SH-SY5Y (cell line): ENCODE data around the gene SYNC.

ENCODE experiments used
- GATA2 ChIP-seq: IDR thresholded peaks from 2 replicates; pipeline ENCODE4 v1.6.1; 2011; ENCODE audit warnings: mild to moderate bottlenecking, low read depth, low read length
- GATA3 ChIP-seq: IDR thresholded peaks from 2 replicates; pipeline ENCODE4 v1.6.1; 2011; ENCODE audit warnings: low read depth, mild to moderate bottlenecking, low read length, moderate library complexity

SYNC gene

GRCh38 chr1:32714277-32714676, 11.7 kb upstream of the SYNC start:
- TF ChIP-seq GATA2 (no peak), GATA3 (no peak)

GRCh38 chr1:32713081-32713480, 10.5 kb upstream of the SYNC start:
- TF ChIP-seq GATA3 (no peak), GATA2 (no peak)

GRCh38 chr1:32709476-32709875, 6.9 kb upstream of the SYNC start:
- TF ChIP-seq GATA2 (no peak), GATA3 (no peak)

- TF ChIP-seq GATA3 (no peak), GATA2 (no peak)
These were observed 6.5 kb upstream of the SYNC start for GRCh38 chr1:32709075-32709474.

- TF ChIP-seq GATA3 (no peak), GATA2 (no peak)
These were observed 3.9 kb upstream of the SYNC start for GRCh38 chr1:32706491-32706890.

- no peak for TF ChIP-seq GATA2
- TF ChIP-seq GATA3, result no peak
These were observed 2.9 kb upstream of the SYNC start for GRCh38 chr1:32705516-32705915.

- TF ChIP-seq GATA2, result no peak
- TF ChIP-seq GATA3, result no peak
These were observed 1.1 kb upstream of the SYNC start for GRCh38 chr1:32703479-32704291.

GRCh38 chr1:32701951-32702598, 495 bp downstream of the SYNC start:
- TF ChIP-seq GATA3 (no peak), GATA2 (no peak)

GRCh38 chr1:32701421-32701911, 1.1 kb downstream of the SYNC start:
- no peak for TF ChIP-seq GATA2
- TF ChIP-seq GATA3, result no peak

- TF ChIP-seq GATA3 (no peak), GATA2 (no peak)
These were observed 6.5 kb downstream of the SYNC start for GRCh38 chr1:32696041-32696440.

- TF ChIP-seq GATA2 (no peak), GATA3 (no peak)
These were observed 7.3 kb downstream of the SYNC start for GRCh38 chr1:32695098-32695904.

- TF ChIP-seq GATA3 (no peak), GATA2 (no peak)
These were observed 9.0 kb downstream of the SYNC start for GRCh38 chr1:32693455-32694174.

GRCh38 chr1:32686387-32686786, 16.2 kb downstream of the SYNC start:
- TF ChIP-seq GATA2, result no peak

- TF ChIP-seq GATA2 (no peak), GATA3 (no peak)
These were observed 17.1 kb downstream of the SYNC start for GRCh38 chr1:32685498-32685897.
